ENCODE measurements around the gene COL19A1. TPM values are rescaled to one million over a fixed set of nuclear protein-coding genes. Genes with fewer than 3 reads are reported as not detected.

COL19A1 gene
- polyA plus RNA-seq, 1 donor (not counting 4 experiments of a cell fraction or from before 2014, with no cell fraction given) = not detected

GRCh38 chr6:70079241-70079640 is 212.9 kb downstream of the COL19A1 start:
- FAIRE-seq = no peak
- TF ChIP-seq, protein P1, sequence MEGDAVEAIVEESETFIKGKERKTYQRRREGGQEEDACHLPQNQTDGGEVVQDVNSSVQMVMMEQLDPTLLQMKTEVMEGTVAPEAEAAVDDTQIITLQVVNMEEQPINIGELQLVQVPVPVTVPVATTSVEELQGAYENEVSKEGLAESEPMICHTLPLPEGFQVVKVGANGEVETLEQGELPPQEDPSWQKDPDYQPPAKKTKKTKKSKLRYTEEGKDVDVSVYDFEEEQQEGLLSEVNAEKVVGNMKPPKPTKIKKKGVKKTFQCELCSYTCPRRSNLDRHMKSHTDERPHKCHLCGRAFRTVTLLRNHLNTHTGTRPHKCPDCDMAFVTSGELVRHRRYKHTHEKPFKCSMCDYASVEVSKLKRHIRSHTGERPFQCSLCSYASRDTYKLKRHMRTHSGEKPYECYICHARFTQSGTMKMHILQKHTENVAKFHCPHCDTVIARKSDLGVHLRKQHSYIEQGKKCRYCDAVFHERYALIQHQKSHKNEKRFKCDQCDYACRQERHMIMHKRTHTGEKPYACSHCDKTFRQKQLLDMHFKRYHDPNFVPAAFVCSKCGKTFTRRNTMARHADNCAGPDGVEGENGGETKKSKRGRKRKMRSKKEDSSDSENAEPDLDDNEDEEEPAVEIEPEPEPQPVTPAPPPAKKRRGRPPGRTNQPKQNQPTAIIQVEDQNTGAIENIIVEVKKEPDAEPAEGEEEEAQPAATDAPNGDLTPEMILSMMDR (optimal IDR thresholded peaks at IDR 0.05 in 1 of 3, IDR thresholded peaks at IDR 0.05 in 1 of 3, conservative IDR thresholded peaks at IDR 0.05 in 1 of 3; ENCODE audit: extremely low read depth in 1 of 3, insufficient read depth in 2 of 3, low read length in 3 of 3) = no peak
- TF ChIP-seq EZH2 (IDR thresholded peaks at IDR 0.05; ENCODE audit: low read length) = no peak
- dilution Hi-C loops (cut with MboI; ENCODE audit: extremely low pct_ligation_motif_present, low sequenced_read_pairs) = no loop called here

GRCh38 chr6:70080443-70081070 is 214.2 kb downstream of the COL19A1 start:
- Histone ChIP-seq H3K79me2 (ENCODE audit: control insufficient read depth, insufficient read depth, low read length) (no peaks in the 10 kb centered on the region), H3K9me3 (ENCODE audit: control insufficient read depth, low read depth, low read length) (no peaks in the 10 kb centered on the region), H4K20me1 (ENCODE audit: control insufficient read depth, extremely low read depth, insufficient read depth, low read length) (no peaks in the 10 kb centered on the region), H3K4me3 (ENCODE audit: control insufficient read depth in 2 of 3, extremely low read depth in 1 of 3, insufficient read depth in 2 of 3, low read depth in 1 of 3, low read length in 3 of 3) (no peak overlapping the region), H3K4me2 (ENCODE audit: control insufficient read depth, extremely low read depth, insufficient read depth, low read depth, low read length) (no peak overlapping the region), H2AFZ (ENCODE audit: control insufficient read depth, low read length) (no peak overlapping the region), H3K4me1 (ENCODE audit: control insufficient read depth, extremely low read depth, insufficient read depth, low read length) (no peaks in the 10 kb centered on the region), H3K9me1 (ENCODE audit: control insufficient read depth, extremely low read depth, insufficient read depth, low read length) (no peaks in the 10 kb centered on the region), H3K36me3 (ENCODE audit: control insufficient read depth in 2 of 2, extremely low read depth in 1 of 2, insufficient read depth in 2 of 2, low read length in 2 of 2) (no peaks in the 10 kb centered on the region), H3K27me3 (ENCODE audit: control insufficient read depth, extremely low read depth, insufficient read depth, low read length) (no peaks in the 10 kb centered on the region), H3K27ac (ENCODE audit: control insufficient read depth, insufficient read depth, low read length) (no peak overlapping the region), H3K9ac (ENCODE audit: control insufficient read depth, extremely low read depth, insufficient read depth, low read length) (no peak overlapping the region)
- FAIRE-seq (no peak), DNase-seq (ENCODE audit: low read depth, low spot score) (no peak)
- TF ChIP-seq, protein P1 (optimal IDR thresholded peaks at IDR 0.05 in 1 of 3, IDR thresholded peaks at IDR 0.05 in 1 of 3, conservative IDR thresholded peaks at IDR 0.05 in 1 of 3; ENCODE audit: extremely low read depth in 1 of 3, insufficient read depth in 2 of 3, low read length in 3 of 3) = no peak
- no peak for TF ChIP-seq EZH2 (IDR thresholded peaks at IDR 0.05; ENCODE audit: low read length)
- dilution Hi-C loops (cut with MboI; ENCODE audit: extremely low pct_ligation_motif_present, low sequenced_read_pairs) = no loop called here

More at GRCh38 chr6:70079241-70079640, 212.9 kb downstream of the COL19A1 start:
- Histone ChIP-seq H3K27me3 (ENCODE audit: control insufficient read depth, extremely low read depth, insufficient read depth, low read length) (no peaks in the 10 kb centered on the region), H3K9me3 (ENCODE audit: control insufficient read depth, low read depth, low read length) (no peaks in the 10 kb centered on the region), H4K20me1 (ENCODE audit: control insufficient read depth, extremely low read depth, insufficient read depth, low read length) (no peaks in the 10 kb centered on the region), H3K4me1 (ENCODE audit: control insufficient read depth, extremely low read depth, insufficient read depth, low read length) (no peaks in the 10 kb centered on the region), H3K79me2 (ENCODE audit: control insufficient read depth, insufficient read depth, low read length) (no peaks in the 10 kb centered on the region), H3K36me3 (ENCODE audit: control insufficient read depth in 2 of 2, extremely low read depth in 1 of 2, insufficient read depth in 2 of 2, low read length in 2 of 2) (no peaks in the 10 kb centered on the region), H2AFZ (ENCODE audit: control insufficient read depth, low read length) (no peak overlapping the region), H3K4me3 (ENCODE audit: control insufficient read depth in 2 of 3, extremely low read depth in 1 of 3, insufficient read depth in 2 of 3, low read depth in 1 of 3, low read length in 3 of 3) (no peak overlapping the region), H3K4me2 (ENCODE audit: control insufficient read depth, extremely low read depth, insufficient read depth, low read depth, low read length) (no peak overlapping the region), H3K27ac (ENCODE audit: control insufficient read depth, insufficient read depth, low read length) (no peak overlapping the region), H3K9me1 (ENCODE audit: control insufficient read depth, extremely low read depth, insufficient read depth, low read length) (no peaks in the 10 kb centered on the region), H3K9ac (ENCODE audit: control insufficient read depth, extremely low read depth, insufficient read depth, low read length) (no peak overlapping the region)
- DNase-seq (ENCODE audit: low read depth, low spot score) = no peak

All from keratinocyte (primary cell).